K562 (cell line): ENCODE data around the gene TCAP. TPM values are rescaled to one million over a fixed set of nuclear protein-coding genes. Genes with fewer than 3 reads are reported as not detected.

Source experiments
- ADNP ChIP-seq: fragments of 200-800 bp; sonication (Bioruptor generic); IDR thresholded peaks from 2 replicates; pipeline ENCODE4 v1.6.1; 2016; ENCODE audit warnings: missing genetic modification characterization, missing compliant biosample characterization
- ATF3 ChIP-seq, 2 experiments: fragments of 450-650 bp in 1 of 2; sonication (generic) in 1 of 2; formaldehyde crosslinking in 1 of 2; IDR thresholded peaks in 1 of 2; conservative IDR thresholded peaks in 1 of 2; 2 replicates each; pipeline versions ENCODE4 v1.6.1 to v1.8.1; 2016 to 2023; ENCODE audit warnings: mild to moderate bottlenecking in 2 of 2, moderate library complexity in 2 of 2, inconsistent platforms in 1 of 2, missing genetic modification reagents in 1 of 2
- CBX3 ChIP-seq, 2 experiments: IDR thresholded peaks; 1 replicate in 1 of 2; 2 replicates in 1 of 2; pipeline ENCODE4 v1.6.1; 2012; ENCODE audit warnings: inconsistent platforms in 2 of 2, low read length in 2 of 2, borderline replicate concordance in 1 of 2, control low read depth in 1 of 2
- HNRNPK ChIP-seq: fragments of 200-400 bp; formaldehyde crosslinking; IDR thresholded peaks from one replicate; pipeline ENCODE4 v1.6.1; 2018; ENCODE audit warnings: mild to moderate bottlenecking, low read depth, low read length; ENCODE audit not compliant: poor library complexity, severe bottlenecking
- PHF20 ChIP-seq: fragments of 450-650 bp; IDR thresholded peaks from 2 replicates; pipeline ENCODE4 v1.6.1; 2018; ENCODE audit not compliant: partially characterized antibody
- PRDM10 ChIP-seq: fragments of 450-650 bp; IDR thresholded peaks from 2 replicates; pipeline ENCODE4 v1.6.1; 2018; ENCODE audit not compliant: partially characterized antibody
- PTRF ChIP-seq: fragments of 450-650 bp; IDR thresholded peaks from 2 replicates; pipeline ENCODE4 v1.6.1; 2016; ENCODE audit warnings: mild to moderate bottlenecking, missing genetic modification characterization, missing compliant biosample characterization
- TEAD4 ChIP-seq, 2 experiments: sonication (generic) in 1 of 2; formaldehyde crosslinking in 1 of 2; IDR thresholded peaks; 2 replicates each; pipeline versions ENCODE4 v1.6.1 to v1.8.0; 2012 to 2022; ENCODE audit warnings: borderline replicate concordance in 1 of 2, inconsistent platforms in 1 of 2, low read length in 1 of 2, mild to moderate bottlenecking in 1 of 2, missing genetic modification reagents in 1 of 2
- YY1 ChIP-seq, 3 experiments: IDR thresholded peaks; 2 replicates each; pipeline ENCODE4 v1.6.1; 2011; ENCODE audit warnings: low read length in 2 of 3, mild to moderate bottlenecking in 2 of 3, moderate library complexity in 2 of 3, borderline replicate concordance in 1 of 3, control low read depth in 1 of 3, low read depth in 1 of 3; ENCODE audit not compliant: insufficient read depth in 3 of 3, insufficient replicate concordance in 2 of 3, control insufficient read depth in 1 of 3, insufficient read length in 1 of 3; ENCODE audit errors: extremely low read depth in 1 of 3
- ZFPM2 ChIP-seq: fragments of 250-450 bp; sonication (Bioruptor Pico); IDR thresholded peaks from 2 replicates; pipeline ENCODE4 v1.5.1; 2022; ENCODE audit warnings: mild to moderate bottlenecking
- ZNF12 ChIP-seq: sonication (generic); formaldehyde crosslinking; IDR thresholded peaks from 2 replicates; pipeline ENCODE4 v1.4.0; 2020; ENCODE audit warnings: mild to moderate bottlenecking, missing genetic modification reagents
- ZNF316 ChIP-seq: fragments of 450-650 bp; IDR thresholded peaks from 2 replicates; pipeline ENCODE4 v1.6.1; 2016
- ZNF431 ChIP-seq: sonication (generic); formaldehyde crosslinking; IDR thresholded peaks from 2 replicates; pipeline ENCODE4 v1.8.0; 2022; ENCODE audit warnings: mild to moderate bottlenecking, missing genetic modification reagents
- ZNF644 ChIP-seq: fragments of 200-800 bp; sonication (Bioruptor generic); IDR thresholded peaks from 2 replicates; pipeline ENCODE4 v1.6.1; 2016; ENCODE audit warnings: low read depth, missing genetic modification characterization, missing compliant biosample characterization
- polyA plus RNA-seq, 8 experiments: library from polyadenylated mRNA; depleted of rRNA in 4 of 8; stranded (reverse) in 5 of 8; unstranded in 3 of 8; fragments of >200 nt; fragmentation: Nextera tagmentation in 2 of 8; fragmentation: Illumina TruSeq in 1 of 8; extraction: Ambion mirVana in 2 of 8; extraction: Trizol in 1 of 8; gene quantifications; 2 replicates each; pipeline versions ENCODE4 v1.2.1 to v1.2.3, GENCODE V29; 2011 to 2014; ENCODE audit warnings: inconsistent platforms in 1 of 8, missing spikeins in 1 of 8
- total RNA-seq, 7 experiments: library from RNA; depleted of rRNA in 6 of 7; stranded (reverse); fragments of >200 nt in 6 of 7; fragmentation: Illumina TruSeq in 2 of 7; extraction: Trizol in 2 of 7; gene quantifications; 2 replicates each; pipeline versions ENCODE4 v1.2.1 to v1.2.3, GENCODE V29; 2011 to 2021; ENCODE audit warnings: low replicate concordance in 1 of 7
- TF ChIP-seq, protein P1 (sequence below): fragments of 250-450 bp; sonication (Bioruptor Pico); IDR thresholded peaks from 2 replicates; pipeline ENCODE4 v1.5.0; 2022; ENCODE audit warnings: mild to moderate bottlenecking

The TCAP gene
- total and polyA plus RNA-seq, 9 of the 15 experiments (the other 6 are each of a cell fraction or from before 2014, with no cell fraction given), result 0.33 to 1.4 (median 0.82) TPM; not detected in 2

GRCh38 chr17:39650121-39650579 lies 15.0 kb upstream of the TCAP start (continued):
- TF ChIP-seq ZNF12 (CRISPR knock-in tag) (no peak), ZNF644 (tag) (peak; percentile 31; the same call in 1 of the 2 replicates), PRDM10 (peak; percentile 57), ATF3 (IDR thresholded peaks at IDR 0.05) (peak; percentile 97), ATF3 (CRISPR knock-in tag; conservative IDR thresholded peaks at IDR 0.05) (no peak; the same call in 1 of the 2 replicates), PTRF (peak; percentile 31; the same call in 1 of the 2 replicates), ADNP (tag) (0 out of 2 replicates have a peak, but pooled peaks have one; percentile 14), PHF20 (no peak), YY1 (IDR thresholded peaks at IDR 0.05; ENCODE audit: borderline replicate concordance in 1 of 3, control insufficient read depth in 1 of 3, extremely low read depth in 1 of 3, insufficient read depth in 3 of 3, insufficient read length in 1 of 3, insufficient replicate concordance in 2 of 3, low read depth in 1 of 3, low read length in 2 of 3) (peak in 2 of 3 experiments; percentile 16 to 38), ZFPM2 (CRISPR knock-in tag) (no peak), TEAD4 (IDR thresholded peaks at IDR 0.05; ENCODE audit: low read length) (peak; percentile 67; the same call in 1 of the 2 replicates), TEAD4 (CRISPR knock-in tag; IDR thresholded peaks at IDR 0.05; ENCODE audit: borderline replicate concordance) (no peak), CBX3 (IDR thresholded peaks at IDR 0.05; ENCODE audit: borderline replicate concordance in 1 of 2, low read length in 2 of 2) (peak in 1 of 2 experiments; percentile 84; a peak in 2 of 3 replicates), ZNF316 (peak; percentile 92), HNRNPK (no peak), ZNF431 (CRISPR knock-in tag) (no peak)
- TF ChIP-seq, protein P1, sequence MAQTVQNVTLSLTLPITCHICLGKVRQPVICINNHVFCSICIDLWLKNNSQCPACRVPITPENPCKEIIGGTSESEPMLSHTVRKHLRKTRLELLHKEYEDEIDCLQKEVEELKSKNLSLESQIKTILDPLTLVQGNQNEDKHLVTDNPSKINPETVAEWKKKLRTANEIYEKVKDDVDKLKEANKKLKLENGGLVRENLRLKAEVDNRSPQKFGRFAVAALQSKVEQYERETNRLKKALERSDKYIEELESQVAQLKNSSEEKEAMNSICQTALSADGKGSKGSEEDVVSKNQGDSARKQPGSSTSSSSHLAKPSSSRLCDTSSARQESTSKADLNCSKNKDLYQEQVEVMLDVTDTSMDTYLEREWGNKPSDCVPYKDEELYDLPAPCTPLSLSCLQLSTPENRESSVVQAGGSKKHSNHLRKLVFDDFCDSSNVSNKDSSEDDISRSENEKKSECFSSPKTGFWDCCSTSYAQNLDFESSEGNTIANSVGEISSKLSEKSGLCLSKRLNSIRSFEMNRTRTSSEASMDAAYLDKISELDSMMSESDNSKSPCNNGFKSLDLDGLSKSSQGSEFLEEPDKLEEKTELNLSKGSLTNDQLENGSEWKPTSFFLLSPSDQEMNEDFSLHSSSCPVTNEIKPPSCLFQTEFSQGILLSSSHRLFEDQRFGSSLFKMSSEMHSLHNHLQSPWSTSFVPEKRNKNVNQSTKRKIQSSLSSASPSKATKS (CRISPR knock-in tag), result no peak
